GM23338 (cell line): Measurements from ENCODE around the gene CHST13.

Experiments
- EZH2 ChIP-seq: fragments of 200-600 bp; sonication (generic); IDR thresholded peaks from one replicate; pipeline ENCODE4 v1.8.0; 2017; ENCODE audit warnings: antibody characterized with exemption, mild to moderate bottlenecking, low read depth; ENCODE audit not compliant: unreplicated experiment
- EZH2phosphoT487 ChIP-seq: fragments of 200-600 bp; sonication (generic); IDR thresholded peaks from one replicate; pipeline ENCODE4 v1.8.1; 2018; ENCODE audit warnings: antibody characterized with exemption; ENCODE audit not compliant: unreplicated experiment
- POLR2AphosphoS5 ChIP-seq: IDR thresholded peaks from 2 replicates; pipeline ENCODE4 v1.6.1; 2016; ENCODE audit warnings: antibody characterized with exemption, low read depth
- TF ChIP-seq, protein P1 (sequence below), 2 experiments: fragments of 200-600 bp in 1 of 2; sonication (generic) in 1 of 2; conservative IDR thresholded peaks; 2 replicates each; pipeline versions ENCODE4 v1.5.1 to v1.6.1; 2016 to 2017; ENCODE audit warnings: antibody characterized with exemption in 2 of 2, low read depth in 2 of 2, mild to moderate bottlenecking in 2 of 2, moderate library complexity in 1 of 2

DNA sequence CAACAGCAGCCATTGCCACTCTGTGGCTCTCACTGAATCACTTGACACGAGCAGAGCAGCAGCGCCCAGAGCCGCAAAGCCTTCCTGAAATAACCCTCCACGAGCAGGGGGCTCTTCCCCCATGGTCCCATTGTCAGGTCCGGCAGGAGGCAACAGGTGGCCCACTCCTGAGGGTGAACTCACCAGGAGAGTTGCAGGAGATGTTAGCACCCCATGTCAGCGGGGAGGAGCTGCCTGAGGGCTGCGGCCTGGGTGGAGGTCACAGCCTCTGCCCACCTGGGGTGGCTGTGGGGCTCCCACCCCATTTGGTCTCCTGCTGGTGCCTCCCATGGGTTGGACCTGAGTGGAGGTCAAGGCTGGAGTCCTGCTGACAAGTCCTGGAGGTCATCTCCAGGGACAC is 47.1 kb downstream of the CHST13 start:
- TF ChIP-seq, protein P1, sequence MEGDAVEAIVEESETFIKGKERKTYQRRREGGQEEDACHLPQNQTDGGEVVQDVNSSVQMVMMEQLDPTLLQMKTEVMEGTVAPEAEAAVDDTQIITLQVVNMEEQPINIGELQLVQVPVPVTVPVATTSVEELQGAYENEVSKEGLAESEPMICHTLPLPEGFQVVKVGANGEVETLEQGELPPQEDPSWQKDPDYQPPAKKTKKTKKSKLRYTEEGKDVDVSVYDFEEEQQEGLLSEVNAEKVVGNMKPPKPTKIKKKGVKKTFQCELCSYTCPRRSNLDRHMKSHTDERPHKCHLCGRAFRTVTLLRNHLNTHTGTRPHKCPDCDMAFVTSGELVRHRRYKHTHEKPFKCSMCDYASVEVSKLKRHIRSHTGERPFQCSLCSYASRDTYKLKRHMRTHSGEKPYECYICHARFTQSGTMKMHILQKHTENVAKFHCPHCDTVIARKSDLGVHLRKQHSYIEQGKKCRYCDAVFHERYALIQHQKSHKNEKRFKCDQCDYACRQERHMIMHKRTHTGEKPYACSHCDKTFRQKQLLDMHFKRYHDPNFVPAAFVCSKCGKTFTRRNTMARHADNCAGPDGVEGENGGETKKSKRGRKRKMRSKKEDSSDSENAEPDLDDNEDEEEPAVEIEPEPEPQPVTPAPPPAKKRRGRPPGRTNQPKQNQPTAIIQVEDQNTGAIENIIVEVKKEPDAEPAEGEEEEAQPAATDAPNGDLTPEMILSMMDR (conservative IDR thresholded peaks at IDR 0.05; ENCODE audit: low read depth in 2 of 2) = no peak
- TF ChIP-seq POLR2AphosphoS5 (no peak), EZH2phosphoT487 (no peak), EZH2 (no peak)
